ENCODE results near the gene ZNF426.

ZNF426 gene

DNA sequence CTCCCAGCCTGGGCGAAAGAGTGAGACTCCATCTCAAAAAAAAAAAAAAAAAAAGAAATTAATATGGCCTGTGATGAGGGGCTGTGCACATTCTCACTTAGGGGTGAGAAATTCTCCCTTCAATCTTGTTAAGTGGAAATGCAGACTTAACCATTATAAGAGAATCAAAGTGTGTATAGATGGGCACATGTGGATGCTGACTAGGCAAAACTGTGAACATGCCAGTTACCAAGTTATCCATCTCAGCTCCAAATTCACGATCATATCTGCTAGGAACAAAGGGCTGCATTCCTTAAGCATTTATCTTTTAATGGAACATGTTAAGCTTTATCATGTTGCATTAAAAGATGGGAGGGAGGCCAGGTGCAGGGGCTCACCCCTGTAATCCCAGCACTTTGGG lies 44.3 kb downstream of the ZNF426 start:
- DNase-seq, result no peak

- DNase-seq, result no peak
These were observed 51.4 kb downstream of the ZNF426 start for GRCh38 chr19:9487016-9487415.

GRCh38 chr19:9485140-9485539 lies 53.3 kb downstream of the ZNF426 start:
- DNase-seq, result no peak

DNA sequence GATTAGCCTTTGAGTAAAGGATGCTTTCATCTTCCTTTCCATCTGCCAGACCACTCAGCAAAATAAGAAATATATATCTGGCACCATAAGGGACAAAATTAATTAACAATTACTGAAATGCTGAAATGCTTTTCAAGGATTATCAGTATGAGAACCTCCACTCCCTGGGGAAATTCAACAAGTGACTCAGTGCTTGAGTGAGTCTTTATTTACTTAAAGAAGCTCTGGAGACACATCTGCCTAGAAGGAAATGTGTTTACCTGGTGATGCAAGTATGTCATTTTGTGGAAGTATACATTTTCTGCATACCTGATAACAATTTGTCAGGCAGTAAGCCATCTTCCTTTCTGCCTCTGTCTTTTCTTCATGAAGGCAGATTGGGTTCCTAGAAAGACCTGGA lies 63.5 kb downstream of the ZNF426 start:
- no peak for DNase-seq

All from activated CD4-positive, alpha-beta T cell treated with anti-CD3 and anti-CD28 coated beads, Interleukin-2, amount 50 U/mL, for 16 hours (primary cell).